ENCODE data around the gene ARPC2.
"Not testable (repeated sequence)": the region's sequence is repeated elsewhere in the genome, so short reads cannot be mapped to it uniquely, and the experiment has no call there.

DNA sequence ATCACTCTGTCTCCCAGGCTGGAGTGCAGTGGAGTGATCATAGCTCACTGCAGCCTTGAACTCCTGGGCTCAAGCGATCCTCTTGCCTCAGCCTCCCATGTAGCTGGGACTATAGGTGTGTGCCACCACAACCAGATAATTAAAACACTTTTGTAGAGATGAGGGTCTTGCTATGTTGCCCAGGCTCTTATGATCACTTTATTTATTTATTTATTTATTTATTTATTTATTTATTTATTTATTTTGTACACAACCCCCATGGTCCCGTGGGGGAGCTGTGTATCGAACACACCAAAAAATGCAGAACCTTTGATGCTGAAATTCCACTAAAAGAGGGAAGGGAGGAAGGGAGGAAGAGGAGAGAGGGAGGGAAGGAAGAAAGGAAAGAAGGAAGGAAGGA lies 45.2 kb upstream of the ARPC2 start:
- TF ChIP-seq, protein P1, sequence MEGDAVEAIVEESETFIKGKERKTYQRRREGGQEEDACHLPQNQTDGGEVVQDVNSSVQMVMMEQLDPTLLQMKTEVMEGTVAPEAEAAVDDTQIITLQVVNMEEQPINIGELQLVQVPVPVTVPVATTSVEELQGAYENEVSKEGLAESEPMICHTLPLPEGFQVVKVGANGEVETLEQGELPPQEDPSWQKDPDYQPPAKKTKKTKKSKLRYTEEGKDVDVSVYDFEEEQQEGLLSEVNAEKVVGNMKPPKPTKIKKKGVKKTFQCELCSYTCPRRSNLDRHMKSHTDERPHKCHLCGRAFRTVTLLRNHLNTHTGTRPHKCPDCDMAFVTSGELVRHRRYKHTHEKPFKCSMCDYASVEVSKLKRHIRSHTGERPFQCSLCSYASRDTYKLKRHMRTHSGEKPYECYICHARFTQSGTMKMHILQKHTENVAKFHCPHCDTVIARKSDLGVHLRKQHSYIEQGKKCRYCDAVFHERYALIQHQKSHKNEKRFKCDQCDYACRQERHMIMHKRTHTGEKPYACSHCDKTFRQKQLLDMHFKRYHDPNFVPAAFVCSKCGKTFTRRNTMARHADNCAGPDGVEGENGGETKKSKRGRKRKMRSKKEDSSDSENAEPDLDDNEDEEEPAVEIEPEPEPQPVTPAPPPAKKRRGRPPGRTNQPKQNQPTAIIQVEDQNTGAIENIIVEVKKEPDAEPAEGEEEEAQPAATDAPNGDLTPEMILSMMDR (IDR thresholded peaks at IDR 0.05 in 4 of 5, conservative IDR thresholded peaks at IDR 0.05 in 1 of 5): not testable (repeated sequence)
- TF ChIP-seq POLR2A (IDR thresholded peaks at IDR 0.05): not testable (repeated sequence)

Data from gastrocnemius medialis (tissue), 4 donors.